Panc1 (cell line): ENCODE data around the gene GIPC3. TPM values are rescaled to one million over a fixed set of nuclear protein-coding genes. Genes with fewer than 3 reads are reported as not detected.

Experiments used
- ATAC-seq: fragments of 200-7000 bp; cut with Tn5 transposase; 2 replicates; pipeline ENCODE4 v1.9.1; 2020; ENCODE audit warnings: mild to moderate bottlenecking, moderate library complexity
- BruUV-seq: library from RNA; stranded (reverse); fragments of 400-500 nt; replicated peaks from 2 replicates; lab custom pipeline; 2021; lab: Mats Ljungman, UMichigan
- CTCF ChIA-PET: fragments of 300-600 bp; sonication (Branson Sonifier 250); formaldehyde crosslinking; loops from one replicate; lab custom pipeline; 2022; ENCODE audit warnings: antibody characterized with exemption; lab: Charles Lee
- POLR2A ChIA-PET: fragments of 300-600 bp; sonication (Branson Sonifier 250); formaldehyde crosslinking; loops from one replicate; lab custom pipeline; 2022; ENCODE audit warnings: antibody characterized with exemption; lab: Charles Lee
- DNase-seq: peaks from one replicate; pipeline ENCODE4 v3.0.0-alpha.2; 2010; ENCODE audit warnings: low read depth, low spot score
- H3K27ac ChIP-seq: 2 replicates; pipeline ENCODE4 v1.5.1; 2011; ENCODE audit warnings: mild to moderate bottlenecking, low read length, inconsistent platforms
- H3K27me3 ChIP-seq: fragments of 200-500 bp; sonication (Bioruptor generic); 2 replicates; pipeline ENCODE4 v1.6.0; 2014; ENCODE audit warnings: low read length, inconsistent platforms; ENCODE audit not compliant: control insufficient read depth, insufficient read depth
- H3K36me3 ChIP-seq: fragments of 200-500 bp; sonication (Bioruptor generic); 2 replicates; pipeline ENCODE4 v1.5.1; 2014; ENCODE audit warnings: inconsistent platforms, mild to moderate bottlenecking, low read length, moderate library complexity; ENCODE audit not compliant: control insufficient read depth, insufficient read depth
- H3K4me1 ChIP-seq: 2 replicates; pipeline ENCODE4 v1.5.1; 2011; ENCODE audit warnings: inconsistent platforms, mild to moderate bottlenecking, low read length, moderate library complexity; ENCODE audit not compliant: control insufficient read depth, insufficient read depth
- H3K4me3 ChIP-seq, 2 experiments: 2 replicates each; pipeline ENCODE4 v1.5.1; 2011 to 2012; ENCODE audit warnings: low read depth in 2 of 2, low read length in 2 of 2, mild to moderate bottlenecking in 2 of 2, inconsistent platforms in 1 of 2, moderate library complexity in 1 of 2
- H3K9me3 ChIP-seq: fragments of 200-500 bp; sonication (Bioruptor generic); 2 replicates; pipeline ENCODE4 v1.5.1; 2014; ENCODE audit warnings: low read depth, mild to moderate bottlenecking, inconsistent platforms, low read length, moderate library complexity; ENCODE audit not compliant: control insufficient read depth, insufficient read depth
- CTCF ChIP-seq: fragments of 450-650 bp; IDR thresholded peaks from 2 replicates; pipeline ENCODE4 v1.5.1; 2017; ENCODE audit warnings: mild to moderate bottlenecking
- POLR2AphosphoS5 ChIP-seq: IDR thresholded peaks from 2 replicates; pipeline ENCODE4 v1.6.1; 2012; ENCODE audit warnings: mild to moderate bottlenecking, low read depth, low read length, moderate library complexity
- REST ChIP-seq, 2 experiments: IDR thresholded peaks; 2 replicates each; pipeline ENCODE4 v1.6.1; 2011 to 2012; ENCODE audit warnings: low read depth in 2 of 2, control low read depth in 1 of 2, low read length in 1 of 2, mild to moderate bottlenecking in 1 of 2, moderate library complexity in 1 of 2; ENCODE audit not compliant: insufficient read depth in 1 of 2
- SIN3A ChIP-seq: IDR thresholded peaks from 2 replicates; pipeline ENCODE4 v1.6.1; 2012; ENCODE audit warnings: low read depth, mild to moderate bottlenecking, low read length, moderate library complexity, borderline replicate concordance; ENCODE audit not compliant: insufficient read depth
- TCF7L2 ChIP-seq: IDR thresholded peaks from 2 replicates; pipeline ENCODE4 v1.6.1; 2011; ENCODE audit warnings: mild to moderate bottlenecking, low read depth, low read length, inconsistent platforms
- in situ Hi-C: cut with HindIII; loops from 2 replicates; pipeline ENCODE4 v1.10.0; 2016; ENCODE audit warnings: low sequenced_read_pairs, low pct_unique_long_range_greater_than_20kb
- intact Hi-C: fragments of 100-400 bp; cut with micrococcal nuclease; formaldehyde crosslinking; loops from one replicate; pipeline ENCODE4 v1.10.0; 2022; ENCODE audit not compliant: unreplicated experiment
- total RNA-seq: library from RNA; stranded (reverse); gene quantifications from one replicate; pipeline ENCODE4 v1.2.1, GENCODE V29; 2021; ENCODE audit not compliant: unreplicated experiment

The GIPC3 gene
- total RNA-seq, 1 experiment from 2014 or later = 0.92 TPM

- Histone ChIP-seq H3K27ac (no peak overlapping the region), H3K27me3 (no peaks in the 10 kb centered on the region), H3K4me3 (no peak overlapping the region), H3K9me3 (no peaks in the 10 kb centered on the region), H3K36me3 (0 out of 2 replicates have a peak, but pooled peaks cover 3% of the 10 kb centered on the region), H3K4me1 (no peaks in the 10 kb centered on the region)
- TF ChIP-seq POLR2AphosphoS5 (no peak), CTCF (no peak), SIN3A (no peak), TCF7L2 (no peak), REST (IDR thresholded peaks at IDR 0.05; ENCODE audit: insufficient read depth in 1 of 2, low read depth in 2 of 2, low read length in 1 of 2) (no peak)
- intact Hi-C loops = no loop called here
- ATAC-seq (no peak), DNase-seq (no peak)
- in situ Hi-C loops = no loop called here
- ChIA-PET POLR2A (no interaction called here), CTCF (no interaction called here)
- no TSS peak for BruUV-seq
These were observed 41.3 kb upstream of the GIPC3 start for GRCh38 chr19:3544058-3544376.

DNA sequence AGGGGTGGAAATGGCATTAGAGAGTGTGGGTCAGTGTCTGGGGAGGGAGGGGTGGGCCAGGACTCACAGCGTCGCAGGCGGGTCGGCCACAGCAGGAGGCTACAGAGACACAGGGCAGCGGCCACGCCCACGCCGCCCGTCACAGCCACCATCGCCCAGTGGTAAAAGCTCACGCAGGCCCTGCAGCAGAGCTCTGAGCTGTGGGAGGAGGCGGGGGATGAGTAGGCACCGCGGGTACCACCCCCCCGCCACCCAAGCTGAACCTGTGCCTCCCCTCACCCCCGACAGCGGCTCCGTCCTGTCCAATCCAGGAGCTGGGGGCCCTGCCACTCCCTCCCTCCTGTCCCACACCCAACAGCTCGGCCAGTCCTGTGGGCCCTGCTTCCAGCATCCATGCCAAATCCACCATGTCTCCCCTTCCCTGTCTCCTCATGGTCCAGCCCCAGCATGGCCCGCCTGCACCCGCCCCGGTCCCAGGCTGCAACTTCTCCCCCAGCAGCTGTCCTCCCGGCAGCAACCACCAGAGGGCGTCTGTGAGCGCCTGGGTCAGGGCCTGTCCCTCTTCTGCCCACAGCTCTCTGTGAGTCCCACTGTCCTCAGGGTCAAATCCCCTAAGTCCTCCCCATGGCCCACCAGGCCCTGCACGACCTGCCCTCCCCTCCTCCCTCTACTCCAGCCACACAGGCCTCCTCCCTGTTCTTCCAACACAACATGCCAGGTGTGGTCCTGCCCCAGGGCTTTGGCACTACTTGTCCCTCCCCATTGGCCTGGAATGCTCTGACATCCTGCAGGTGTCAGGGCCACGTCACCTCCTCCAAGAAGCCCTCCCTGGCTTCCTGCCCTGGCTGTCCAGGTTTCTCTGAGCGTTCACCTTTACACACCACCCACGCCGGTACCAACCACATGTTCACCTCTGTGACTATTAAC is 40.3 kb upstream of the GIPC3 start:
- CTCF ChIA-PET = interaction anchor here (0.6 kb wide), 2 partner anchors 218 to 595 kb away, joined by 4 read pairs; no protein-coding TSS in a partner anchor
- Histone ChIP-seq H3K9me3 (no peaks in the 10 kb centered on the region), H3K4me3 (no peak overlapping the region), H3K4me1 (no peaks in the 10 kb centered on the region), H3K36me3 (0 out of 2 replicates have a peak, but pooled peaks cover 3% of the 10 kb centered on the region), H3K27me3 (no peaks in the 10 kb centered on the region), H3K27ac (no peak overlapping the region)
- peak; percentile 81 for ATAC-seq
- POLR2A ChIA-PET = no interaction called here
- in situ Hi-C loops = no loop called here
- TF ChIP-seq POLR2AphosphoS5 (no peak), CTCF (peak; percentile 92), SIN3A (no peak), TCF7L2 (no peak), REST (IDR thresholded peaks at IDR 0.05; ENCODE audit: insufficient read depth in 1 of 2, low read depth in 2 of 2, low read length in 1 of 2) (no peak; a peak in 1 of 4 replicates)
- DNase-seq = peak; percentile 39
- intact Hi-C loops = no loop called here
- BruUV-seq = no TSS peak
